Cortex of kidney (tissue), 1 donor: ENCODE measurements around the gene POLR2F.

Source experiments
- DNase-seq: peaks from one replicate; lab custom pipeline; 2025; lab: John Stamatoyannopoulos, UW

Gene POLR2F

DNA sequence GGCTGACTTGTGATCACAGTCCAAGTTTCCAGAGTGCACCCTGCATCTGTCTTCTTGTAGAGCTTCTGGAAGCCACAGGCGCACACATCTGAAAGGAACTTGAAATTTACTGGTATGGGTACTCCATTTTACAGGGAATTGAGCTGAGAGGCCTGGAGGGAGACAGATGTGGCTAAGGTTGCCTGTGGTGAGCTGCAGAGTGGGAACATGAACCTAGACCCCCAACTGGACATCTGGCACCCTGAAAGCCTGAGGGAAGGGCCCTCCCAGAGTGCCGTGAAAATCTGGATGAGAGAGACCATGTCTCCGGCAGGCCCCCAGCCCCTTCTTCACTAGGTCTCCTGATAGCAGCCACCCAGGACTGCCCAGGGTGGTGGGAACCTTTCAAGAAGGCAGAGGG is 53.4 kb downstream of the POLR2F start:
- DNase-seq: no peak

DNA sequence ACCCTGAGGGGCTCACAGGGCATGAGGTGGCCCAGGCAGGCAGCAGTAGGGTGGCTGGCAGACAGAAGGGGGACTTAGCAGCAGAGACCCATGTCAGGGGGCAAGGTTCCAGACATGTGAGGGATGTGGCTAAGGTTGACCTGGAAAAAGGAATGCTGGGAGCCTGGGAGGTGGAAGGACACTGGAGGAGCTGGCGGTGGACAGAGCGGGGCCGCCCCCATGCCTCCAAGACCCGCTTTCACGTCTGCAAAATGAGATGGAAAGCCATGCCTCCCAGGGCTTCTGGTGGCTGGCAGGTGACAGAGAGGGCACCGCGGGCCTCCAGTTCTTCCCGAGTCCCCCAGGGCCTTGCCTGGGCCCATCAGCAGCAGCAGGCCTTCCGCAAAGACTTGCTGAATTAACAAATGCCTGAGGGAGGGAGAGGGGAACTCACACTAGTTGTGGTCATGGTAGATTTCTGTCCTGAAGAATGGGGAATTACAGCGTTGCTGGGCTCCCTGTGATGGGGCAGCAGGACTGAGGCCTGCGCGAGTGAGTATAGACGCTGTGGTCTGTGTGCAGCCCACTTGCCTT is 53.9 kb downstream of the POLR2F start:
- no peak for DNase-seq

- no peak for DNase-seq
Measured at GRCh38 chr22:38009000-38009806, 55.7 kb downstream of the POLR2F start.

DNA sequence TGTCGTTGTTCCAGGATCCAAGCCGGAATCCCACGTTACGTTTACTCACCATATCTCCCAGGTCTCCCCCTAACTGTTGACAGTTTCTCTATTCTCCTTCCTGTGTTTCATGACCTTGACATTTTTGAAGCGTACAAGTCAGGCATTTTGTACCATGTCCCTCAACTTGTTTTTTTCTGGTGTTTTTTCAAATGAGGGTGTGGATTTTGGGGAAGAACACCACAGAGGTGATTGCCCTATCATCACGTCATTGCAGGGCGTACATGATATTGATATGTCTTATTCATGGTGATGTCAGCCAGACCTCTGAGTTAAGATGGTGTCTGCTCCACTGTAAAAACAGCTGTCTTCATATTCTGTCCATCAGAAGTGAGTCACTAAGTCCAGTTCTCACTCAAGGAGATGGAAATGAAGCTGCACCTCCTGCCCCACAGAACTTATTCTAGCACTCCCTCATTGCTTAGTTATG is 59.1 kb downstream of the POLR2F start:
- no peak for DNase-seq

DNA sequence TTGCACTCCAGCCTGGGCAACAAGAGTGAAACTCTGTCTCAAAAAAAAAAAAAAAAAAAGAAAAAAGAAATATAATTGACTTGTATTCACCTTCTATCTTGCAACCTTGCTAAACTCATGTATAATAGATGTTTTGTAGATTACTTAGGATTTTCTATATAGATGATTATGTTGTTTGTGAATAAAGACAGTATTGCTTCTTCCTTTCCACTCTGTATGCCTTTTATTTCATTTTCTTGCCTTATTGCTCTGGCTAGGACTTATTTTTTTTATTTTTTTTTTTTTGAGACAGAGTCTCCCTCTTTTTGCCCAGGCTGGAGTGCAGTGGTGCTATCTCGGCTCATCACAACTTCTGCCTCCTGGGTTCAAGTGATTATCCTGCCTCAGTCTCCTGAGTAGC is 60.6 kb downstream of the POLR2F start:
- no peak for DNase-seq

- no peak for DNase-seq
Measured at GRCh38 chr22:38016182-38017151, 63.0 kb downstream of the POLR2F start.

GRCh38 chr22:38017272-38017920 is 63.9 kb downstream of the POLR2F start:
- DNase-seq: no peak

GRCh38 chr22:38017939-38018885 is 64.7 kb downstream of the POLR2F start:
- DNase-seq: no peak
